SHP77 (cell line): ENCODE results near the gene SLC9A3.
A peak's percentile ranks its signal among the peaks of the same experiment; 100 is the strongest.
"Not testable (repeated sequence)": the region's sequence is repeated elsewhere in the genome, so short reads cannot be mapped to it uniquely, and the experiment has no call there.

Experiments used
- DNase-seq, 2 experiments: peaks; one replicate each; lab custom pipeline; 2025; lab: John Stamatoyannopoulos, UW

Gene SLC9A3

GRCh38 chr5:474840-475661, 49.2 kb downstream of the SLC9A3 start:
- no peak for DNase-seq

DNA sequence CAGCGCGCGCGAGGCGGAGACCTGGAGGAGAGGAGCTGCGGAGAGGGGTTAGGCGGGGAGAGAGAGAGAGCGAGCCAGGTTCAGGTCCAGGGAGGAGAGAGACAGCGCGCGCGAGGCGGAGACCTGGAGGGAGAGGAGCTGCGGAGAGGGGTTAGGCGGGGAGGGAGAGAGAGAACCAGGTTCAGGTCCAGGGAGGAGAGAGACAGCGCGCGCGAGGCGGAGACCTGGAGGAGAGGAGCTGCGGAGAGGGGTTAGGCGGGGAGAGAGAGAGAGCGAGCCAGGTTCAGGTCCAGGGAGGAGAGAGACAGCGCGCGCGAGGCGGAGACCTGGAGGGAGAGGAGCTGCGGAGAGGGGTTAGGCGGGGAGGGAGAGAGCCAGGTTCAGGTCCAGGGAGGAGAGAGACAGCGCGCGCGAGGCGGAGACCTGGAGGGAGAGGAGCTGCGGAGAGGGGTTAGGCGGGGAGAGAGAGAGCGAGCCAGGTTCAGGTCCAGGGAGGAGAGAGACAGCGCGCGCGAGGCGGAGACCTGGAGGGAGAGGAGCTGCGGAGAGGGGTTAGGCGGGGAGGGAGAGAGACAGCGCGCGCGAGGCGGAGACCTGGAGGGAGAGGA, 49.9 kb downstream of the SLC9A3 start:
- not testable (repeated sequence) for DNase-seq

- peak; percentile 25 to 41 for DNase-seq
Measured at GRCh38 chr5:473551-474192, 50.6 kb downstream of the SLC9A3 start.

- DNase-seq, result peak; percentile 88 to 91
Measured at GRCh38 chr5:472656-473550, 51.3 kb downstream of the SLC9A3 start.

DNA sequence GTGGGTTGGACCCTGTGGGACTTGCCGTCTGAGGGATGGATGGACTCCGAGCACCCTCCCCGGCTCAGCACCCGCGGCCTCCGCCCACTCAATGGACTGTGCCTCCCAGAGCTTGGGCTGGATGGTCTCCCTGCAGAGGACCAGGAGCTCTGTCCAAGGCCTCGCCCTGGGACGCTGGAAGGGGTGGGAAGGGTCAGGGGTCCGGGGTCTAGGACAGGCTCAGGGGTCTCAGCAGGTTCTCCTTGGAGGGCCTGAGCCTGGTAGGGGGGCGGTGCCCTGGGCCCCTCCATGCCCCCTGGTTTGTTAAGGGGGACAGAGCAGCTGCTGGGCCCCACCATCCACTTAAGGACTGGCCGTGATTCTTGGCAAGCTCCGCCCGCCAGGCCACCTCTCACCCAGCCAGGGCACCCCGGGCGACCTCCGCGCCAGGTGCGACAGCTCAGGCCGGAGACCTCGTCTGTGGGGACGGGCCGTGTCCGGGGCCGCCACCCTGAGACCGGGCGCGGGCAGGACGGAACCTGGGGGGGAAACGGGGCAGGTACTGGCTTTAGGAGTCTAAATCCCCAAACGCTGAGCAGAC, 52.1 kb downstream of the SLC9A3 start:
- no peak for DNase-seq

DNA sequence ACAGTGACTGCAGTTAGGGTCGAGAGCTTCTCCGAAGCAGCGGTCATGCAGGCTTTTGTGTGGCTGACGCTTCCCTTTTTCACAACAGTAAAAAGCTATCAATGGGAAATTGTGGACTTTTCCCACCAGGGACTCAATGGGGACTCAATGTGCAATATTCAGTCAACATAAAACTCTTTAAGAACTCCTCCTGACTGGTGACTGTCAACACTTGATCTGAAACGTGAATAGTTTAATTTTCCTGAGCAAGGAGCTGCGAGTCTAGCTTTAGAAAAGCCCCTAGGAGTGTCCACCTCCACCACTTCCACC, 52.5 kb downstream of the SLC9A3 start:
- no peak for DNase-seq

DNA sequence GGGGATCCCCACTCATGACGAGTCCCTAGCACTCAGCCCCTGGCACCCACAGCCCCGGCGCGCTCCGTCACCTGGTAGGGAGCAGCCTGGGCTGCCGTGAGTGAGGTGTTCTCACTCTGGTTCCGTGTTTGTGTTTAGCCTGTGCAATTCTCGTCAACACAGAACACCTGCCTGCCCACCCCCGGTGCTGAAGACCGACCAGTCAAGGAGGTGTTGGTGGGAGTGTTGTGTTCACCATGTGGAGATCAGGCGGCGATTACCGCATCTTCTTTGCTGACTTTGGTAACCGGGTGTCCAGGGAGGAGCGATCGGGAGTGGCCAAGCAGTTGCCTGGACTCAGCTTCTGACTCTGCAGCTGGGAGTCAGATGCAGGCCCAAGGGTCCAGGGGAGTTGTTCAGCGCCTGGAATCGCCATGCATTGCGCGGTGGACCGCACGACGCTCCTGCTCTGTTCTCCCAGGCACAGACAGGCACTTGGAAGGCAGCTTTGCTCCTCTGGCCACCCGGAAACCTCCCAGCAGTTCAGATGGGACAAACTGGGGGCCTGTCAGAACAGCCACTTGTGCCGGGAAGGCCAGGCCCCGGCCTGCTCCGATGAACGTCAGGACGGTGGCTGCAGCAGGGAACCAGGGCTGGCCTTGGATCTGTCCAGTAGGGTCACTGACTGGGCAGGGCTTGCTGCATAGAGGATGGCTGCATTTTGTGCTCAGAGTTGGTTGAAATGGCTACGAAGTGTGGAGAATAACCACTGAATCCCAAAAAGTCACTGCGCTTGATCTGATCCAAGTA, 53.1 kb downstream of the SLC9A3 start:
- no peak for DNase-seq

GRCh38 chr5:469752-470483, 54.3 kb downstream of the SLC9A3 start:
- no peak for DNase-seq

DNA sequence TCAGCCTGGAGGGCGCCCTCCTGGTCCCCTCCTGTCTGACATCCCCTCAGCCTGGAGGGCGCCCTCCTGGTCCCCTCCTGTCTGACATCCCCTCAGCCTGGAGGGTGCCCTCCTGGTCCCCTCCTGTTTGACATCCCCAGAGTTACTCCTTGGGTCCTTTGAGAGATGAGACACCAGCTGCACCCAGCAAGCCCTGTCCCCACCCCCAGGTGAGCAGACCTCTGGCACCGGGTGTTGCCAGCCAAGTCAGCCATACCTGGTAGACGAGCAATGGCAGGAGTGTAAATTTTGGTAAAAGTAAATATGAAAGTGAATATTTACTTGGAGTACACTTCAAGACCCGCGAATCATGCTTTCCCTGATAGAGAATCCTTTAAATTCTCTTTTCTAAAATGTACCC, 55.8 kb downstream of the SLC9A3 start:
- no peak for DNase-seq

- no peak for DNase-seq
Measured at GRCh38 chr5:466661-467310, 57.5 kb downstream of the SLC9A3 start.

- no peak for DNase-seq
Measured at GRCh38 chr5:465591-466403, 58.5 kb downstream of the SLC9A3 start.

GRCh38 chr5:464843-465590, 59.2 kb downstream of the SLC9A3 start:
- DNase-seq, result no peak

GRCh38 chr5:464446-464842, 59.8 kb downstream of the SLC9A3 start:
- no peak for DNase-seq

- DNase-seq, result no peak
Measured at GRCh38 chr5:463952-464351, 60.3 kb downstream of the SLC9A3 start.

DNA sequence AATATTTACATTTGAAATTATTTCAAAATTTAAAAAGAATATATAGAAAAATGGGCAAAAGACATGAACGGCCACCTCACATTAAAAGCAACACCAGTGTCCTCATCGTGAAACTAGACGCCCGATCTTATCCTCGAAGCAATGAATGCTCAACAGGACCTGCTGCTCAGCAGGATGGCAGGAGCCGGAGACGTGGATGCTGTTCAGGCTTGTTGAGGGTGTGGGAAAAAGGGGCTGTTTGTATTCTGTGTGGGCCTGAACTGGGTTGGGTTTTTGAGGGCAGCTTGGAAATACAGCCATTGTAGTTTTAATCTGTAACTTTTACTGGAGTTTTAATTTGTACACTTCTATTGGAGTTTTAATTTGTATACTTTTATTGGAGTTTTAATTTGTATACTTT, 60.9 kb downstream of the SLC9A3 start:
- no peak for DNase-seq

GRCh38 chr5:462051-462481, 62.2 kb downstream of the SLC9A3 start:
- DNase-seq, result no peak

DNA sequence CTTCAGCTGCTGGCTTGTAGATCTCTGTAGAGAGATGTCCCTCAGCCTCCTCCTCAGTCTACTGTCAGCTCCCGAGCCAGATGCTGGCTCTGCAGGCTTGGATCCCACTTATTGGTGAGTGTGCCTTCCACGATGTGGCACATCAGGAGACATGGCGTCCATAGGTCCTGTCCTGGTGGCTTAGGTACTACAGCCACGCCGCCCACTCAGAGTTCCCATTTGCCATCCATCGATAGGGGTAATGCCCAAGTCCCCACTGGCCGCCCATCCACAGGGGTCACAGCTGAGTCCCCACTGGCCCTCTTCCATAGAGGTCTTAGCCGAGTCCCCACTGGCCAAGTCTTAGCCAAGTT, 64.0 kb downstream of the SLC9A3 start:
- no peak for DNase-seq

- DNase-seq, result no peak
Measured at GRCh38 chr5:459562-460272, 64.5 kb downstream of the SLC9A3 start.
